ENCODE measurements around the gene PAWR.
"Not testable (repeated sequence)": the region's sequence is repeated elsewhere in the genome, so short reads cannot be mapped to it uniquely, and the experiment has no call there.

PAWR gene

DNA sequence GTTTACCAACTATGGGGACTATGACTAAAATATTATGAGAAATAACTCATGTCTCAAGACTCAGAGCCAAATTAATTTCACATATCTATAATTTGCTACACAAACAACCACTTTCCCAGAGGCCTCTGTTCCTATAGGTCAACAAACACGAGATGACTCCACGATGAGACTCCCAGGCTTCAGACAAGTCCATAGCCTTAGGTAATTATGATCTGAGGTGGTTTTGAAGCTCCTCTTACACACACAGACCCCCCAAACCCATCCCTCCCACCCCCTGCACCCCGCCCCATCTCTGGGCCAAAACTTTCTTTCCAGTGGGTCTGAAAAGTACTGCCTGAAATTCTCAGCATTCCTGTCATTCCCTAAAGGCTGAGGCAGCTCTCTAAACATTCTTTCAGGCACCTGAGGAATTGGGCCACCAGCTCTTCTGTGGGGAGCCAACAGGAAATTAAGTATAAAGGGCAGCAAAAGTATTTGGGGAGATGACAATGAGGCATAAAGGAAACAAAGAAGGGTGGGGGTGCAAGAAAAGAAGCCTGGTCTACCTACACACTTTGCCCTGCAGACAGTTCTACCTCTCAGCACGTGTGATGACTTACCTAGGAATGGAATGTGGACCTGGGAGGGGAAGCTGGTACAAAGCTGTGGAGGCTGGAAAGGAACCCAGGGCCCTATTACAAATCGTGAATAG is 143.6 kb downstream of the PAWR start:
- DNase-seq: no peak

DNA sequence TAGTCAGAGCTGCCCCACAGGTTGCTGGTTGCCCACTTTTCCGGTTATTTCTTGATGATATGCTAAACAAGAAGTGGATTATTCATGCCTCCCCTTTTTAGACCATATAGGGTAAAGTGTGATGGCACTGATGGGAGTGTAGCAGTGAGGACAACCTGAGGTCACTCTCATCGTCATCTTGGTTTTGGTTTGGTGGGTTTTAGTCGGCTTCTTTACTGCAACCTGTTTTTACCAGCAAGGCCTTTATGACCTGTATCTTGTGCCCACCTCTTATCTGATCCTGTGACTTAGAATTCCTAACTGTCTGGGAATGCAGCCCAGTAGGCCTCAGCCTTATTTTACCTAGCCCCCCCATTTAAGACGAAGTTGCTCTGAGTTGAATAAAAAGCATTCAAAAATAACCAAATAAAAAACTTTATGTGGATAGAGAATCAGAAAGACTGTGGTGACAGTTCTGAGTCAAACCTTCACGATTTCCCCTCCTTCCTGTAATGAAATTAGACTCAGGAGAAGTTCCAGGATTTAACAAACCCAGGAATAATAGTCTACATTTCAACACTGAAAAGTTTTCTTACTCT is 144.2 kb downstream of the PAWR start:
- no peak for DNase-seq

DNA sequence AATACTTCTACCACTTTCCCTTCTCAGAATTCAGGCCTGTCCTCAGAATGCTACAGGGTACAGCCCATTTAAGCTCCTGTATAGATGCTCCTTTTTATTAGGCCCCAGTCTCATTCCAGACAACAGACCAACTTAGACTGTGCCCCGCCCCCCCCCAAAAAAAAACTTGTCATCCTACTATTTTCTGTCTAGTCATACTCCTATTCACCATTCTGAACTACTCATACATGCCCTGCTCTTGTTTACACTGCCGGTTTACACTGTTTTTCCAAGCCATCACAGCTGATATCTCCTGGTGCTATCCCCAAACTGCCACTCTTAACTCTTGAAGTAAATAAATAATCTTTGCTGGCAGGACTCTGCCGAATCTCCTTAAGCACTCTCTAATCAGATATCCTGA is 146.3 kb downstream of the PAWR start:
- DNase-seq: not testable (repeated sequence)

DNA sequence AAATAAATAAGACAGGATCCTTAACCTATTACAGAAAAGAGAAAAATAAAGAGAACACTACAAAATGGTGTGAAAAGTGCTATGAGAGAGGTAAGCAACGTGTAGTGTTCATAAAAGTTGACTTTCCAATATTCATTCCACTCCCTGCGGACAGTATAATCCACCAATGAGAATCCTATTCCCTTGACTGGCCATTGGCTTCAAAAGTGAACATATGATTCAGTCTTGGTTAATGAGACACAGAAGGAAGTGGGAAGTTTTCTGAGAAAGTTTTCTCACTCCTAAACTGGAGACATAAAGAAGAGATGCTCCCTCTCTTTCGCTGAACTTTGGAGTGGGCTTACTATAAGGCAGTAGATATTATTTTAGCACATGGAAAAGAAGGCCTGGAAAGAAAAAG is 153.1 kb downstream of the PAWR start:
- no peak for DNase-seq

DNA sequence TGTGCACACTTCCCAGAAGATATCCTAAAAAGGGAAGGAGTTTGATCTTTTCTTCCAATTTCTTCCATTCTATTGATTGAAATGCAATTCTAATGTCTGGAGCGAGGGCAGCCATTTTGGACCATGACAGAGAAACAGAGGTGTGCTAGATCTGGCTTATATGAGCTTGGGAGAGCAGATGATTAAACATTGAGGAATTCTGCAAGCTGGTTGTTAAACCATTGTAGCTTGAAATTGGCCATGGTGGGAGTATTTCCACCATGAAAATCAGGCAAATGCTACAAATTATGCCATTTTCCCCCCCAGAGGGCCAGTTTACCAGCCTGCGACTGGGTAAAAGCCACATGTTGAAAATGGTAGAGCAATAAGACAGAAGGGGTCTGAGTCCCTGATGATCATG is 155.0 kb downstream of the PAWR start:
- no peak for DNase-seq
